T-helper 1 cell (primary cell): ENCODE measurements around the gene PCDHA2.
"Not testable (repeated sequence)": the region's sequence is repeated elsewhere in the genome, so short reads cannot be mapped to it uniquely, and the experiment has no call there.

Experiments
- DNase-seq, 5 donors: peaks; one replicate each; pipeline ENCODE4 v3.0.0-alpha.2; 2012 to 2020

PCDHA2 gene

DNA sequence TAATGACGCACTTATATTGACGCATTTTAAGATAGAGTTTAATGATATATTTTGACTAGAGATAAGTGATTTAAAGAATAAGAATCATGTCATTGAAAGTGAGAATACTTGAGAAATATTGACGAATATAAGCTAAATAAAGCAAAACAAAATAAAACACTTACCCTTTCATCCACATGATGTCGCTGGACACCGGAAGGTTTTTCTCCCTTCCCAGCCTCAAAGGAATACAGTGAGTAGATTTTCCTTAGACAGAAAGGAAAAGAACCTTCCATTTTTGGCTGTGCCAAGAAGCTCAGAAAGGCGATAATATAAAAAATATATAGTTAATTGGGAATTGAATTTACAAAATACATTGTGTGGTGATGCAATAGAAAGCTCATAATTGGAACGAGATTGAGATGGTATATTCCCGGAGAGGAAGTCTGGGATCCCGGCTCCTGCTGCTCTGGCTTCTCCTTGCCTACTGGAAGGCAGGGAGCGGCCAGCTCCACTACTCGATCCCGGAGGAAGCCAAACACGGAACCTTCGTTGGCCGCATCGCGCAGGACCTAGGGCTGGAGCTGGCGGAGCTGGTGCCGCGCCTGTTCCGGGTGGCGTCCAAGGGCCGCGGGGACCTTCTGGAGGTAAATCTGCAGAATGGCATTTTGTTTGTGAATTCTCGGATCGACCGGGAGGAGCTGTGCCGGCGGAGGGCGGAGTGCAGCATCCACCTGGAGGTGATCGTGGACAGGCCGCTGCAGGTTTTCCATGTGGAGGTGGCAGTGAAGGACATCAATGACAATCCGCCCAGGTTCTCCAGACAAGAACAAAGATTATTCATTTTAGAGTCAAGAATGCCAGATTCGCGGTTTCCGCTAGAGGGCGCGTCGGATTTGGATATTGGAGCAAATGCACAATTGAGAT, 27.0 kb downstream of the PCDHA2 start, which contains the start of gene PCDHA5:
Gene PCDHA5, plus strand, starts transcription at position 239 of the 906 bp plus-strand sequence.
- no peak for DNase-seq

- no peak for DNase-seq
These were observed 27.6 kb downstream of the PCDHA2 start for GRCh38 chr5:140822281-140822629.

- not testable (repeated sequence) for DNase-seq
These were observed 28.3 kb downstream of the PCDHA2 start for GRCh38 chr5:140822969-140823368.

DNA sequence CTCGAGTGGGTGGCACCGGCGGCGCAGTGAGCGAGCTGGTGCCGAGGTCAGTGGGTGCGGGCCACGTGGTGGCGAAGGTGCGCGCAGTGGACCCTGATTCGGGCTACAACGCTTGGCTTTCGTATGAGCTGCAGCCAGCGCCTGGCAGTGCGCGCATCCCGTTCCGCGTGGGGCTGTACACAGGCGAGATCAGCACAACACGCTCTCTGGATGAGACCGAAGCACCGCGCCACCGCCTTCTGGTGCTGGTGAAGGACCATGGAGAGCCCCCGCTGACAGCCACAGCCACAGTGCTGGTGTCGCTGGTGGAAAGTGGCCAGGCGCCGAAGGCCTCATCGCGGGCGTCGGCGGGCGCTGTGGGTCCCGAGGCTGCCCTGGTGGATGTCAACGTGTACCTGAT, 28.8 kb downstream of the PCDHA2 start:
- no peak for DNase-seq

- DNase-seq: no peak
These were observed 33.2 kb downstream of the PCDHA2 start, which contains the start of gene PCDHA6 for GRCh38 chr5:140827704-140828361. TSS of gene PCDHA6 (plus strand) at chr5:140827960. CDS start at chr5:140828092, 132 bp downstream.

- DNase-seq: no peak
These were observed 33.7 kb downstream of the PCDHA2 start for GRCh38 chr5:140828362-140828737.

GRCh38 chr5:140829511-140830501, 35.2 kb downstream of the PCDHA2 start:
- DNase-seq: not testable (repeated sequence)

GRCh38 chr5:140833993-140834392, 39.3 kb downstream of the PCDHA2 start, which contains the start of gene PCDHA7:
TSS of gene PCDHA7 (plus strand) at chr5:140834269. CDS start at chr5:140834384, 115 bp downstream.
- no peak for DNase-seq

- not testable (repeated sequence) for DNase-seq
These were observed 39.9 kb downstream of the PCDHA2 start for GRCh38 chr5:140834439-140835008.

GRCh38 chr5:140835622-140836510, 41.2 kb downstream of the PCDHA2 start:
- DNase-seq: no peak

- no peak for DNase-seq
These were observed 46.6 kb downstream of the PCDHA2 start, which contains the start of gene PCDHA8 for GRCh38 chr5:140840978-140841962. TSS of gene PCDHA8 (plus strand) at chr5:140841187. CDS start at chr5:140841322, 135 bp downstream.

GRCh38 chr5:140842798-140843733, 48.4 kb downstream of the PCDHA2 start:
- DNase-seq: no peak
